Neural progenitor cell (in vitro differentiated cells): ENCODE measurements around the gene GLCCI1. TPM values are rescaled to one million over a fixed set of nuclear protein-coding genes. Genes with fewer than 3 reads are reported as not detected.

Experiments used
- DNase-seq: peaks from one replicate; pipeline ENCODE4 v3.0.0-alpha.2; 2016; ENCODE audit warnings: low spot score
- H2AFZ ChIP-seq: fragments of 200-600 bp; sonication (generic); replicated peaks from 2 replicates; pipeline ENCODE4 v1.6.1; 2016; ENCODE audit warnings: antibody characterized with exemption
- H3F3A ChIP-seq: fragments of 200-600 bp; sonication (generic); 2 replicates; pipeline ENCODE4 v1.6.1; 2016; ENCODE audit warnings: antibody characterized with exemption, low read depth
- H3K27ac ChIP-seq: fragments of 200-600 bp; sonication (generic); 2 replicates; pipeline ENCODE4 v1.5.1; 2016; ENCODE audit warnings: mild to moderate bottlenecking
- H3K27me3 ChIP-seq: fragments of 200-600 bp; sonication (generic); 2 replicates; pipeline ENCODE4 v1.6.1; 2016; ENCODE audit warnings: mild to moderate bottlenecking, moderate library complexity
- H3K36me3 ChIP-seq: fragments of 200-600 bp; sonication (generic); 2 replicates; pipeline ENCODE4 v1.5.1; 2016
- H3K4me1 ChIP-seq: fragments of 200-600 bp; sonication (generic); 2 replicates; pipeline ENCODE4 v1.6.1; 2016; ENCODE audit warnings: mixed run types
- H3K4me2 ChIP-seq: fragments of 200-600 bp; sonication (generic); 2 replicates; pipeline ENCODE4 v1.6.1; 2016
- H3K4me3 ChIP-seq: fragments of 200-600 bp; sonication (generic); 2 replicates; pipeline ENCODE4 v1.5.1; 2016
- H3K79me2 ChIP-seq: fragments of 200-600 bp; sonication (generic); 2 replicates; pipeline ENCODE4 v1.6.1; 2016; ENCODE audit warnings: low read depth
- H3K9ac ChIP-seq: fragments of 200-600 bp; sonication (generic); 2 replicates; pipeline ENCODE4 v1.6.1; 2016
- H3K9me3 ChIP-seq: fragments of 200-600 bp; sonication (generic); 2 replicates; pipeline ENCODE4 v1.5.1; 2016; ENCODE audit warnings: low read depth
- H4K20me1 ChIP-seq: fragments of 200-600 bp; sonication (generic); 2 replicates; pipeline ENCODE4 v1.6.1; 2016; ENCODE audit warnings: low read depth
- H3K27ac Mint-ChIP-seq: 3 replicates; pipeline ENCODE4 v1.8.0; 2021; ENCODE audit warnings: mixed read lengths
- H3K27me3 Mint-ChIP-seq: 2 replicates; pipeline ENCODE4 v1.8.0; 2022; ENCODE audit warnings: low read depth, mild to moderate bottlenecking, inconsistent platforms, moderate library complexity, mixed read lengths; ENCODE audit not compliant: insufficient read depth
- H3K36me3 Mint-ChIP-seq: 3 replicates; pipeline ENCODE4 v1.8.0; 2021; ENCODE audit warnings: mixed read lengths
- H3K4me1 Mint-ChIP-seq: 3 replicates; pipeline ENCODE4 v1.8.0; 2021; ENCODE audit warnings: mixed read lengths
- H3K4me3 Mint-ChIP-seq: 3 replicates; pipeline ENCODE4 v1.8.0; 2021; ENCODE audit warnings: mild to moderate bottlenecking, moderate library complexity, mixed read lengths
- H3K9me3 Mint-ChIP-seq: 3 replicates; pipeline ENCODE4 v1.8.0; 2020; ENCODE audit warnings: mixed read lengths
- EZH2 ChIP-seq: fragments of 200-600 bp; sonication (generic); IDR thresholded peaks from 2 replicates; pipeline ENCODE4 v1.6.1; 2017; ENCODE audit warnings: antibody characterized with exemption, mild to moderate bottlenecking, moderate library complexity
- EZH2phosphoT487 ChIP-seq: fragments of 200-600 bp; sonication (generic); IDR thresholded peaks from 2 replicates; pipeline ENCODE4 v1.6.1; 2017; ENCODE audit warnings: antibody characterized with exemption
- total RNA-seq: library from RNA; depleted of rRNA; stranded (reverse); fragments of >200 nt; gene quantifications from 2 replicates; pipeline ENCODE4 v1.2.3, GENCODE V29; 2015; ENCODE audit warnings: low replicate concordance
- TF ChIP-seq, protein P1 (sequence below): fragments of 200-600 bp; sonication (generic); IDR thresholded peaks from 2 replicates; pipeline ENCODE4 v1.5.1; 2017; ENCODE audit warnings: antibody characterized with exemption, mild to moderate bottlenecking

Gene GLCCI1
- total RNA-seq, 1 donor from 2014 or later = 78.0 TPM

DNA sequence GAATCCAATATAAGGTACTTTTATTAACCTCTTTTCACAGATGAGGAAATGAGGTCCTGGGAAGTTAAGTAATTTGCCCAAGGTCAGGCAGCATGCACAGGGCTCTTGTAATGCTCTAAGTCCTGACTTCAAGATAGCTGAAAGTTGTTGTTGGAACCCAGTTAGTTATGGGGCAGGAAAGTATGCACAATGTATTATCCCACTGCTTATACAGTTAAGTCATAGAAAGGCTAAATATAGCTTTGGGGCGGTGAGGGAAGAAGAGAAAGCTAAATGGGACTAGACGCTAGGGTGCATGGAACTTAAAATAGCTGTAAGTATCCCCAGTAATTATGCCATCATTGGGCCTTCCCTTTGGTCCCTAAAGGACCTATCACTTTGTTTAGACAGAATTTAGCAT is 9.2 kb downstream of the GLCCI1 start:
- Histone ChIP-seq H4K20me1 (peaks cover 86% of the 10 kb centered on the region), H3K27me3 (no peaks in the 10 kb centered on the region), H3K9ac (no peak overlapping the region), H3K9me3 (no peaks in the 10 kb centered on the region), H3K36me3 (no peaks in the 10 kb centered on the region), H3K4me3 (no peak overlapping the region), H3F3A (no peaks in the 10 kb centered on the region), H3K4me2 (no peak overlapping the region), H3K27ac (no peak overlapping the region), H2AFZ (no peak overlapping the region), H3K79me2 (peaks cover 99% of the 10 kb centered on the region), H3K4me1 (peaks cover 17% of the 10 kb centered on the region)
- DNase-seq = no peak
- no peaks in the 10 kb centered on the region for H3K27me3 Mint-ChIP-seq
- H3K27ac Mint-ChIP-seq = no peak overlapping the region
- no peak overlapping the region for H3K4me3 Mint-ChIP-seq
- H3K36me3 Mint-ChIP-seq = peaks cover 13% of the 10 kb centered on the region
- TF ChIP-seq EZH2 (no peak), EZH2phosphoT487 (no peak)
- TF ChIP-seq, protein P1, sequence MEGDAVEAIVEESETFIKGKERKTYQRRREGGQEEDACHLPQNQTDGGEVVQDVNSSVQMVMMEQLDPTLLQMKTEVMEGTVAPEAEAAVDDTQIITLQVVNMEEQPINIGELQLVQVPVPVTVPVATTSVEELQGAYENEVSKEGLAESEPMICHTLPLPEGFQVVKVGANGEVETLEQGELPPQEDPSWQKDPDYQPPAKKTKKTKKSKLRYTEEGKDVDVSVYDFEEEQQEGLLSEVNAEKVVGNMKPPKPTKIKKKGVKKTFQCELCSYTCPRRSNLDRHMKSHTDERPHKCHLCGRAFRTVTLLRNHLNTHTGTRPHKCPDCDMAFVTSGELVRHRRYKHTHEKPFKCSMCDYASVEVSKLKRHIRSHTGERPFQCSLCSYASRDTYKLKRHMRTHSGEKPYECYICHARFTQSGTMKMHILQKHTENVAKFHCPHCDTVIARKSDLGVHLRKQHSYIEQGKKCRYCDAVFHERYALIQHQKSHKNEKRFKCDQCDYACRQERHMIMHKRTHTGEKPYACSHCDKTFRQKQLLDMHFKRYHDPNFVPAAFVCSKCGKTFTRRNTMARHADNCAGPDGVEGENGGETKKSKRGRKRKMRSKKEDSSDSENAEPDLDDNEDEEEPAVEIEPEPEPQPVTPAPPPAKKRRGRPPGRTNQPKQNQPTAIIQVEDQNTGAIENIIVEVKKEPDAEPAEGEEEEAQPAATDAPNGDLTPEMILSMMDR = no peak
- H3K4me1 Mint-ChIP-seq = peaks cover 8% of the 10 kb centered on the region
- H3K9me3 Mint-ChIP-seq = no peaks in the 10 kb centered on the region

DNA sequence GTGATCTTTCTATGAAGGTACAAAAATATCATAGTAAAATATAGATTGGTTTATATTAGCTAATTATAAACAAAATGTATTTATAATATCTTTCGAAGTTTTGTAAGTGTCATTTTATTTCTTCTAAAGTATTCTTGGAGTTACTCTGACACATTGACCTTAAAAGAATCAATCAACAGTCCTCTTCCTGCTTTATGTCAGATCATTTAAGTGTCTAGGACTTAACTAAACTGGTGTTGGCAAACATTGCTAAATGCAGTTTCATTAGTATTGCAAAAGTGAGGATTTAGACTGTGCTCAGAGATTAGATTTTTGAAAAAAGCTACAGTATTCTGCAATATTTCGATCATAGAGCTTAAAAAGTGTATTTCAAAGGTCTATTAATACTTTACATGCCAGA is 10.3 kb downstream of the GLCCI1 start:
- Mint-ChIP-seq H3K27me3 (no peaks in the 10 kb centered on the region), H3K27ac (no peak overlapping the region), H3K4me1 (peaks cover 1% of the 10 kb centered on the region), H3K9me3 (no peaks in the 10 kb centered on the region), H3K36me3 (peaks cover 13% of the 10 kb centered on the region), H3K4me3 (no peak overlapping the region)
- Histone ChIP-seq H2AFZ (no peak overlapping the region), H3K27ac (no peak overlapping the region), H3K79me2 (peaks cover 99% of the 10 kb centered on the region), H3K9ac (no peak overlapping the region), H3K36me3 (no peaks in the 10 kb centered on the region), H3K9me3 (no peaks in the 10 kb centered on the region), H3F3A (no peaks in the 10 kb centered on the region), H4K20me1 (peaks cover 87% of the 10 kb centered on the region), H3K4me2 (no peak overlapping the region), H3K27me3 (no peaks in the 10 kb centered on the region), H3K4me3 (no peak overlapping the region), H3K4me1 (peaks cover 7% of the 10 kb centered on the region)
- no peak for DNase-seq
- TF ChIP-seq, protein P1 = no peak
- TF ChIP-seq EZH2phosphoT487 = no peak
- no peak for TF ChIP-seq EZH2

DNA sequence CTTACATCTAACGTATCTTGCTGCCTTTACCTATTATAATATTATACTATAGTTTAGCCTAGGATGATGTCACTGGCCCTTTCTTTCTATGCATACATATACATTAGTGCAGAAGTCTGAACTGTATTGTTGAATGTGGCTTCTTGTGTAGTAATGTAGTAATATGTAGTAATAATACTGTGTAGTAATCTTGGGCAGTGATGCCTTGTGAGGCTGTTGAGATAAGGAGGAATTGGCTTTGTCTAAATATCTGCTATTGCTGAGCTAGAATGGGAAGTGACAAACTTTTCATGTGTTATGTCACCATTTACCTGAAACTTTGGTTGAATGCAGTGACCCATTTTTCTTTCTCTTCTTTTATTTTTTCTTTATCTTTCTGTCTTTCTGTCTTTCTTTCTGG is 11.0 kb downstream of the GLCCI1 start:
- H4K20me1 ChIP-seq = peaks cover 87% of the 10 kb centered on the region

More for the DNA sequence above, 11.0 kb downstream of the GLCCI1 start:
- no peaks in the 10 kb centered on the region for H3F3A ChIP-seq
- no peak overlapping the region for H3K4me3 ChIP-seq
- no peak overlapping the region for H3K27ac ChIP-seq
- H2AFZ ChIP-seq = no peak overlapping the region
- peaks cover under 1% of the 10 kb centered on the region for H3K4me1 ChIP-seq
- Mint-ChIP-seq H3K4me1 (no peaks in the 10 kb centered on the region), H3K9me3 (no peaks in the 10 kb centered on the region), H3K36me3 (peaks cover 11% of the 10 kb centered on the region), H3K27me3 (no peaks in the 10 kb centered on the region), H3K4me3 (no peak overlapping the region), H3K27ac (no peak overlapping the region)
- no peak overlapping the region for H3K4me2 ChIP-seq
- DNase-seq = no peak
- H3K79me2 ChIP-seq = peaks cover 99% of the 10 kb centered on the region
- H3K9ac ChIP-seq = no peak overlapping the region
- no peaks in the 10 kb centered on the region for H3K9me3 ChIP-seq
- H3K36me3 ChIP-seq = no peaks in the 10 kb centered on the region
- H3K27me3 ChIP-seq = no peaks in the 10 kb centered on the region
- TF ChIP-seq, protein P1 = no peak
- TF ChIP-seq EZH2phosphoT487 = no peak
- TF ChIP-seq EZH2 = no peak
